NCI-H1436 treated with DMSO at 0.1 percent for 48 hours (cell line): ENCODE results near the gene ZDHHC18.

Experiments used
- DNase-seq: peaks from one replicate; lab custom pipeline; 2025; lab: John Stamatoyannopoulos, UW

The ZDHHC18 gene

DNA sequence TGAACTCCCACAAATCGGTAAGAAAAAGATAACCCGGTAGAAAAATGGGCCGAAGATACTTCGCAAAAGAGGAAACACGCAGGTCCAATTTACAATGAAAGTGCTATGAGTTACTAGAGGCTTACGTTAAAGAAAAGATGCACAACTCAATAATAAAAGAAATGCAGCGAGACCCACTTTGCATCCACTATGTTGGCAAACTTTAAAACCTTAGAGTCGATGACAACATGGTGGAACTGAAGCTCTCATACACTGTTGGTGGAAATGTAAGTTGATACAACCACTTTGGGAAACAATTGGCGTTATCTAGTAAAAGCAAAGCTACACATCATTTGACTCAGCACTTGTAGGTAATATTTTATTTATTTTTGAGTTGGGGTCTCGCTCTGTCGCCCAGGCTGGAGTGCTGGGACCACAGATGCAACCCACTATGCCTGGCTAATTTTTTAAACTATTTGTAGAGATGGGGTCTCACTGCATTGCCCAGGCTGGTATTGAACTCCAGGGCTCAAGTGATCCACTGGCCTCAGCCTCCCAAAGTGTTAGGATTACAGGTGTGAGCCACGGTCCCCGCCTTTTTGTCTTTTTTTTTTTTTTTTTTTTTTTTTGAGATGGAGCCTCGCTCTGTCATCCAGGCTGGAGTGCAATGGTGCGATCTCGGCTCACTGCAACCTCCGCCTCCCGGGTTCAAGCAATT lies 74.5 kb downstream of the ZDHHC18 start:
- DNase-seq, result no peak
